Right cardiac atrium (tissue), 5 donors: ENCODE measurements around the gene ZNF516. TPM values are rescaled to one million over a fixed set of nuclear protein-coding genes. Genes with fewer than 3 reads are reported as not detected.

Experiments used
- ATAC-seq, 2 donors: fragments of 200-7000 bp; cut with Tn5 transposase; one replicate each; pipeline versions ENCODE4 v1.8.0 to v1.9.1; 2020; ENCODE audit warnings: moderate library complexity in 2 of 2, mild to moderate bottlenecking in 1 of 2
- DNase-seq, 3 donors: peaks; one replicate each; pipeline ENCODE4 v3.0.0-alpha.2; 2020
- H3K27ac ChIP-seq: one replicate; pipeline ENCODE4 v1.5.1; 2013; ENCODE audit warnings: mild to moderate bottlenecking, low read length, control low read depth, moderate library complexity
- H3K27me3 ChIP-seq: one replicate; pipeline ENCODE4 v1.6.1; 2013; ENCODE audit not compliant: control insufficient read depth, insufficient read depth
- H3K4me1 ChIP-seq: one replicate; pipeline ENCODE4 v1.6.1; 2013; ENCODE audit warnings: low read length; ENCODE audit not compliant: control insufficient read depth, insufficient read depth
- H3K4me3 ChIP-seq: one replicate; pipeline ENCODE4 v1.5.1; 2013; ENCODE audit warnings: low read length, control low read depth
- H3K9me3 ChIP-seq: one replicate; pipeline ENCODE4 v1.6.1; 2013; ENCODE audit warnings: low read length; ENCODE audit not compliant: control insufficient read depth
- WGBS: extraction: QIAGEN DNeasy Blood & Tissue Kit; methylation state at CpG from one replicate; pipeline ENCODE4 v1.1.7; 2013; 5-methylcytosine and 5-hydroxymethylcytosine counted together
- intact Hi-C, 4 donors: fragments of 100-400 bp; cut with DNase I; formaldehyde crosslinking; loops; one replicate each; pipeline versions ENCODE4 v1.11.0 to v1.14.0; 2022 to 2023
- polyA plus RNA-seq: library from polyadenylated mRNA; stranded (reverse); fragments of 200-250 nt; gene quantifications from one replicate; pipeline ENCODE4 v1.2.3, GENCODE V29; 2013
- total RNA-seq, 4 donors: library from RNA; stranded (reverse); fragmentation: NEBNext Ultra II Directional; extraction: Animal tissue kit (Norgen Biotek cat#: 25700); gene quantifications; one replicate each; pipeline ENCODE4 v1.2.1, GENCODE V29; 2021
- donor health status: healthy with polysubstance abuse.
- donor health status: DM: no; HTN: yes; CAD: no.
- donor health status: DM: no; HTN: no; CAD: no.
- donor health status: DM: no; HTN: yes; CAD: no; lungs with severe emphysema.
- donor health status: DM: yes; HTN: yes; CAD: no.

ZNF516 gene
- total and polyA plus RNA-seq, 5 donors: 4.8 to 16.2 (median 11.2) TPM

- 53% methylated on average over 11 of the region's 11 CpGs for WGBS
- intact Hi-C loops: loop anchor here in 1 of 4 donors (10.0 kb wide), 1 partner anchor 59 kb away; no protein-coding TSS in a partner anchor
- H3K27ac ChIP-seq: no peak overlapping the region
- H3K4me1 ChIP-seq: peaks cover 9% of the 10 kb centered on the region
- DNase-seq: peak in 1 of 3 donors; percentile 60
- no peak for ATAC-seq
- no peak overlapping the region for H3K4me3 ChIP-seq
- no peaks in the 10 kb centered on the region for H3K27me3 ChIP-seq
- H3K9me3 ChIP-seq: no peaks in the 10 kb centered on the region
These were observed 49.3 kb downstream of the ZNF516 start for GRCh38 chr18:76445741-76446232.

- no peaks in the 10 kb centered on the region for H3K9me3 ChIP-seq
- no peak overlapping the region for H3K27ac ChIP-seq
- H3K27me3 ChIP-seq: no peaks in the 10 kb centered on the region
- ATAC-seq (no peak), DNase-seq (no peak)
- WGBS: 49% methylated on average over 3 of the region's 3 CpGs
- H3K4me3 ChIP-seq: no peak overlapping the region
- peaks cover 9% of the 10 kb centered on the region for H3K4me1 ChIP-seq
- intact Hi-C loops: loop anchor here in 1 of 4 donors (10.0 kb wide), 1 partner anchor 60 kb away; no protein-coding TSS in a partner anchor
These were observed 49.8 kb downstream of the ZNF516 start for GRCh38 chr18:76445275-76445674.

- no peak for DNase-seq
- no peak overlapping the region for H3K27ac ChIP-seq
- no peak overlapping the region for H3K4me3 ChIP-seq
- 75% methylated on average over 13 of the region's 13 CpGs for WGBS
- no peaks in the 10 kb centered on the region for H3K27me3 ChIP-seq
- ATAC-seq: no peak
- no peaks in the 10 kb centered on the region for H3K9me3 ChIP-seq
- intact Hi-C loops: loop anchor here in 1 of 4 donors (10.0 kb wide), 1 partner anchor 60 kb away; no protein-coding TSS in a partner anchor
- peaks cover 9% of the 10 kb centered on the region for H3K4me1 ChIP-seq
These were observed 50.5 kb downstream of the ZNF516 start for GRCh38 chr18:76444446-76445105.

GRCh38 chr18:76443519-76444445, 51.3 kb downstream of the ZNF516 start:
- intact Hi-C loops: loop anchor here in 1 of 4 donors (10.0 kb wide), 1 partner anchor 61 kb away; no protein-coding TSS in a partner anchor
- DNase-seq (no peak), ATAC-seq (no peak)
- 87% methylated on average over 18 of the region's 18 CpGs for WGBS
- Histone ChIP-seq H3K9me3 (no peaks in the 10 kb centered on the region), H3K4me3 (no peak overlapping the region), H3K27me3 (no peaks in the 10 kb centered on the region), H3K4me1 (peaks cover 9% of the 10 kb centered on the region), H3K27ac (no peak overlapping the region)

GRCh38 chr18:76442413-76443171, 52.5 kb downstream of the ZNF516 start:
- intact Hi-C loops: loop anchor here in 1 of 4 donors (10.0 kb wide), 1 partner anchor 62 kb away; no protein-coding TSS in a partner anchor

GRCh38 chr18:76441668-76442412, 53.2 kb downstream of the ZNF516 start:
- WGBS: 97% methylated on average over 65 of the region's 65 CpGs
- DNase-seq: peak in 2 of 3 donors; percentile 59 to 63
- no peak overlapping the region for H3K27ac ChIP-seq
- intact Hi-C loops: loop anchor here in 1 of 4 donors (10.0 kb wide), 1 partner anchor 63 kb away; no protein-coding TSS in a partner anchor
- no peaks in the 10 kb centered on the region for H3K27me3 ChIP-seq
- no peak for ATAC-seq
- H3K9me3 ChIP-seq: no peaks in the 10 kb centered on the region
- no peak overlapping the region for H3K4me3 ChIP-seq
- peaks cover 9% of the 10 kb centered on the region for H3K4me1 ChIP-seq

More at GRCh38 chr18:76442413-76443171, 52.5 kb downstream of the ZNF516 start:
- Histone ChIP-seq H3K4me1 (peaks cover 9% of the 10 kb centered on the region), H3K27ac (no peak overlapping the region), H3K4me3 (no peak overlapping the region), H3K27me3 (no peaks in the 10 kb centered on the region), H3K9me3 (no peaks in the 10 kb centered on the region)
- 96% methylated on average over 66 of the region's 66 CpGs for WGBS
- DNase-seq (no peak), ATAC-seq (no peak)

GRCh38 chr18:76441002-76441667, 53.9 kb downstream of the ZNF516 start:
- H3K27ac ChIP-seq: no peak overlapping the region
- no peak overlapping the region for H3K4me3 ChIP-seq
- no peak for DNase-seq
- no peaks in the 10 kb centered on the region for H3K27me3 ChIP-seq
- H3K9me3 ChIP-seq: no peaks in the 10 kb centered on the region
- peaks cover 8% of the 10 kb centered on the region for H3K4me1 ChIP-seq
- intact Hi-C loops: loop anchor here in 1 of 4 donors (10.0 kb wide), 1 partner anchor 64 kb away; no protein-coding TSS in a partner anchor
- 98% methylated on average over 54 of the region's 54 CpGs for WGBS
- ATAC-seq: no peak

- Histone ChIP-seq H3K4me3 (no peak overlapping the region), H3K27me3 (no peaks in the 10 kb centered on the region), H3K4me1 (peaks cover 3% of the 10 kb centered on the region), H3K27ac (no peak overlapping the region), H3K9me3 (no peaks in the 10 kb centered on the region)
- WGBS: 92% methylated on average over 8 of the region's 8 CpGs
- intact Hi-C loops: no loop called here
- ATAC-seq (no peak), DNase-seq (no peak)
These were observed 57.1 kb downstream of the ZNF516 start for GRCh38 chr18:76437910-76438309.

- Histone ChIP-seq H3K4me1 (peaks cover 3% of the 10 kb centered on the region), H3K27me3 (no peaks in the 10 kb centered on the region), H3K4me3 (no peak overlapping the region), H3K27ac (no peak overlapping the region), H3K9me3 (no peaks in the 10 kb centered on the region)
- DNase-seq: peak in 1 of 3 donors; percentile 58
- intact Hi-C loops: no loop called here
- ATAC-seq: peak; percentile 39 to 40
- WGBS: 82% methylated on average over 11 of the region's 11 CpGs
These were observed 58.0 kb downstream of the ZNF516 start for GRCh38 chr18:76437011-76437410.
